Uterus (tissue), 2 donors: ENCODE measurements around the gene SYT2.

Experiments
- POLR2A ChIP-seq, 2 donors: fragments of 450-650 bp; IDR thresholded peaks; one replicate each; pipeline ENCODE4 v1.6.1; 2016; ENCODE audit warnings: antibody characterized with exemption in 2 of 2, mild to moderate bottlenecking in 1 of 2, moderate library complexity in 1 of 2
- TF ChIP-seq, protein P1 (sequence below), 4 experiments: fragments of 200-600 bp in 2 of 4; fragments of 450-650 bp in 2 of 4; sonication (generic) in 2 of 4; IDR thresholded peaks; one replicate each; pipeline ENCODE4 v1.5.1; 2016 to 2019; ENCODE audit warnings: antibody characterized with exemption in 4 of 4, mild to moderate bottlenecking in 2 of 4, moderate library complexity in 1 of 4

DNA sequence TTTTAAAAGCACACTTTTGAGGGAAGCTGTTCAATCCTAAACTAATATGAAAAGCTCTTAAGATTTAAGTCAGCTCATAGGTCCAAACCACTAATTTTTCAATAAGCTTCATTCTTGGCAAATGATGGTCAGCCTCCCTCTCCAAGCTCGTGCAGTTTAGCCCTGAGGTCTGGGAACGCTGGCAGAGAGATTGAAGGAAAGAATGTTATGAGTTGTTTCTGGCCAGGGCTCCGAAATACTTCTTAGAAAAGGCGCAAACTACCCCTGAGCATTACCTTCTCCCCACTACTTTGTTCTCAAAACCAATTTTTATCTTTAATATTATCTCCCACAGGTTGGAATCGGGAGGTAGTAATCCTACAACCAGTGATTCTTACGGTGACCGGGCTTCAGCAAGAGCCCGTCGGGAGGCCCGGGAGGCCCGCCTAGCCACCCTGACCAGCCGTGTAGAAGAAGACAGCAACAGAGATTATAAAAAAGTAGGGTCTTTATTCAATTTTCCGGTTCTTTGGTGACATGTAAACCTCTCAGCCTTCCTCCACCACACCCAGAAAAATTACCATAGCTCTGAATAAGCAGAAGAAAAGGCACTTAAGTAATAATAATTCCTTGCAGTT is 147.7 kb downstream of the SYT2 start:
- TF ChIP-seq, protein P1, sequence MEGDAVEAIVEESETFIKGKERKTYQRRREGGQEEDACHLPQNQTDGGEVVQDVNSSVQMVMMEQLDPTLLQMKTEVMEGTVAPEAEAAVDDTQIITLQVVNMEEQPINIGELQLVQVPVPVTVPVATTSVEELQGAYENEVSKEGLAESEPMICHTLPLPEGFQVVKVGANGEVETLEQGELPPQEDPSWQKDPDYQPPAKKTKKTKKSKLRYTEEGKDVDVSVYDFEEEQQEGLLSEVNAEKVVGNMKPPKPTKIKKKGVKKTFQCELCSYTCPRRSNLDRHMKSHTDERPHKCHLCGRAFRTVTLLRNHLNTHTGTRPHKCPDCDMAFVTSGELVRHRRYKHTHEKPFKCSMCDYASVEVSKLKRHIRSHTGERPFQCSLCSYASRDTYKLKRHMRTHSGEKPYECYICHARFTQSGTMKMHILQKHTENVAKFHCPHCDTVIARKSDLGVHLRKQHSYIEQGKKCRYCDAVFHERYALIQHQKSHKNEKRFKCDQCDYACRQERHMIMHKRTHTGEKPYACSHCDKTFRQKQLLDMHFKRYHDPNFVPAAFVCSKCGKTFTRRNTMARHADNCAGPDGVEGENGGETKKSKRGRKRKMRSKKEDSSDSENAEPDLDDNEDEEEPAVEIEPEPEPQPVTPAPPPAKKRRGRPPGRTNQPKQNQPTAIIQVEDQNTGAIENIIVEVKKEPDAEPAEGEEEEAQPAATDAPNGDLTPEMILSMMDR (IDR thresholded peaks at IDR 0.05), result no peak
- no peak for TF ChIP-seq POLR2A (IDR thresholded peaks at IDR 0.05)
